ENCODE measurements around the gene RPS6KA2. TPM values are rescaled to one million over a fixed set of nuclear protein-coding genes. Genes with fewer than 3 reads are reported as not detected.

RPS6KA2 gene
- total RNA-seq, 4 donors from 2014 or later = 11.8 to 66.0 (median 19.2) TPM

GRCh38 chr6:166438211-166438861, 188.7 kb downstream of the RPS6KA2 start:
- peaks cover 0 to 28% (median 0%) of the 10 kb centered on the region in 3 donors for H3K36me3 ChIP-seq
- 78 to 93% methylated on average over 16 of the region's 16 CpGs for WGBS, 2 donors
- TF ChIP-seq CTCF (IDR thresholded peaks at IDR 0.05) = no peak
- no peak for TF ChIP-seq POLR2A (IDR thresholded peaks at IDR 0.05)
- H3K4me3 ChIP-seq = no peak overlapping the region
- no peak for DNase-seq
- no peaks in the 10 kb centered on the region for H3K27me3 ChIP-seq
- peaks cover 0 to 13% (median 4%) of the 10 kb centered on the region in 3 donors for H3K4me1 ChIP-seq
- intact Hi-C loops (cut with DNase I) = loop anchor here (10.0 kb wide), 1 partner anchor 316 kb away; no protein-coding TSS in a partner anchor
- no peaks in the 10 kb centered on the region for H3K9me3 ChIP-seq
- no peak overlapping the region for H3K27ac ChIP-seq

- Histone ChIP-seq H3K27ac (no peak overlapping the region), H3K36me3 (peaks cover 0 to 28% (median 0%) of the 10 kb centered on the region in 3 donors), H3K4me3 (no peak overlapping the region), H3K27me3 (no peaks in the 10 kb centered on the region), H3K4me1 (peaks cover 0 to 13% (median 4%) of the 10 kb centered on the region in 3 donors), H3K9me3 (no peaks in the 10 kb centered on the region)
- no peak for TF ChIP-seq CTCF (IDR thresholded peaks at IDR 0.05)
- TF ChIP-seq POLR2A (IDR thresholded peaks at IDR 0.05) = no peak
- DNase-seq = no peak
- WGBS, 2 donors = 90 to 91% methylated on average over 13 to 14 of the region's 15 CpGs
- intact Hi-C loops (cut with DNase I) = loop anchor here (10.0 kb wide), 1 partner anchor 317 kb away; no protein-coding TSS in a partner anchor
Observed at GRCh38 chr6:166437661-166438060, 189.4 kb downstream of the RPS6KA2 start.

- no peak overlapping the region for H3K4me3 ChIP-seq
- intact Hi-C loops (cut with DNase I) = loop anchor here (10.0 kb wide), 1 partner anchor 318 kb away; no protein-coding TSS in a partner anchor
- H3K9me3 ChIP-seq = no peaks in the 10 kb centered on the region
- no peak overlapping the region for H3K27ac ChIP-seq
- H3K4me1 ChIP-seq = peaks cover 0 to 13% (median 4%) of the 10 kb centered on the region in 3 donors
- H3K27me3 ChIP-seq = no peaks in the 10 kb centered on the region
- peaks cover 0 to 34% (median 0%) of the 10 kb centered on the region in 3 donors for H3K36me3 ChIP-seq
- DNase-seq = no peak
- WGBS, 2 donors = 85% methylated on average over 16 to 18 of the region's 24 CpGs
- TF ChIP-seq POLR2A (IDR thresholded peaks at IDR 0.05) (no peak), CTCF (IDR thresholded peaks at IDR 0.05) (no peak)
Observed at GRCh38 chr6:166436195-166437139, 190.6 kb downstream of the RPS6KA2 start.

GRCh38 chr6:166435574-166435973, 191.5 kb downstream of the RPS6KA2 start:
- peak in 1 of 6 experiments; percentile 31 for TF ChIP-seq CTCF (IDR thresholded peaks at IDR 0.05)
- TF ChIP-seq POLR2A (IDR thresholded peaks at IDR 0.05) = no peak
- H3K9me3 ChIP-seq = no peaks in the 10 kb centered on the region
- WGBS, 2 donors = 15 to 60% methylated on average over 4 to 10 of the region's 10 CpGs
- H3K4me1 ChIP-seq = peaks cover 0 to 13% (median 4%) of the 10 kb centered on the region in 3 donors
- DNase-seq = no peak
- intact Hi-C loops (cut with DNase I) = loop anchor here (10.0 kb wide), 1 partner anchor 319 kb away; no protein-coding TSS in a partner anchor
- H3K27me3 ChIP-seq = no peaks in the 10 kb centered on the region
- H3K4me3 ChIP-seq = no peak overlapping the region
- H3K27ac ChIP-seq = no peak overlapping the region
- H3K36me3 ChIP-seq = peaks cover 0 to 34% (median 0%) of the 10 kb centered on the region in 3 donors
